Measurements from ENCODE around the gene MAD1L1. TPM values are rescaled to one million over a fixed set of nuclear protein-coding genes. Genes with fewer than 3 reads are reported as not detected.

MAD1L1 gene
- total and polyA plus RNA-seq, 2 of the 4 experiments (the other 2 are of a cell fraction), result 29.0 to 40.9 TPM

- H3K4ac ChIP-seq (ENCODE audit: low read depth, low read length), result no peak overlapping the region
Measured at GRCh38 chr7:2152646-2153045, 80.1 kb downstream of the MAD1L1 start.

More at GRCh38 chr7:2152646-2153045, 80.1 kb downstream of the MAD1L1 start:
- ChIA-PET CTCF (no interaction called here), POLR2A (ENCODE audit: unreplicated experiment) (no interaction called here)
- Histone ChIP-seq H3K4me3 (ENCODE audit: insufficient read depth, low read depth, low read length) (no peak overlapping the region), H3K14ac (replicated peaks; ENCODE audit: low read depth, low read length) (no peak overlapping the region), H4K5ac (ENCODE audit: low read depth, low read length) (no peak overlapping the region), H2AK9ac (replicated peaks; ENCODE audit: low read depth, low read length, poor library complexity) (no peak overlapping the region), H4K8ac (ENCODE audit: low read depth in 2 of 2, low read length in 2 of 2) (no peak overlapping the region), H3K27ac (ENCODE audit: insufficient read depth, low read length) (no peak overlapping the region), H3K36me3 (ENCODE audit: control insufficient read depth, insufficient read depth, low read length) (peaks cover 4% of the 10 kb centered on the region), H3K18ac (ENCODE audit: low read depth, low read length) (no peak overlapping the region), H3K4me2 (ENCODE audit: low read depth, low read length) (no peak overlapping the region), H3K9ac (ENCODE audit: low read depth, low read length) (no peak overlapping the region), H3K9me3 (ENCODE audit: control insufficient read depth, insufficient read depth, low read length) (no peaks in the 10 kb centered on the region), H3K23ac (ENCODE audit: low read depth, low read length) (no peak overlapping the region), H3K27me3 (ENCODE audit: control insufficient read depth, insufficient read depth, low read length) (no peaks in the 10 kb centered on the region; the same call in 1 of the 2 replicates), H3K4me1 (ENCODE audit: control insufficient read depth, insufficient read depth, low read length) (peaks cover 4% of the 10 kb centered on the region), H3K56ac (ENCODE audit: extremely low read depth, insufficient read depth, low read length) (no peak overlapping the region), H3K79me1 (ENCODE audit: low read depth in 1 of 2, low read length in 2 of 2) (peaks cover 14 to 35% of the 10 kb centered on the region in 2 experiments), H2BK20ac (ENCODE audit: low read depth, low read length) (no peak overlapping the region), H2AFZ (replicated peaks; ENCODE audit: low read length, poor library complexity) (no peak overlapping the region), H4K91ac (ENCODE audit: insufficient read depth, low read depth, low read length) (no peak overlapping the region), H2AK5ac (ENCODE audit: low read depth, low read length) (no peak overlapping the region), H2BK5ac (ENCODE audit: low read depth, low read length, poor library complexity, severe bottlenecking) (no peak overlapping the region), H4K20me1 (ENCODE audit: insufficient read depth, low read length) (peaks cover 41% of the 10 kb centered on the region), H3K9me1 (ENCODE audit: insufficient read depth, low read length) (peaks cover 13% of the 10 kb centered on the region), H2BK15ac (ENCODE audit: low read depth, low read length) (no peak overlapping the region), H2BK120ac (ENCODE audit: low read depth, low read length) (no peak overlapping the region)
- TF ChIP-seq MAZ (IDR thresholded peaks at IDR 0.05; ENCODE audit: borderline replicate concordance, low read depth, low read length) (no peak), POLR2A (IDR thresholded peaks at IDR 0.05; ENCODE audit: low read depth, low read length) (no peak), USF2 (IDR thresholded peaks at IDR 0.05; ENCODE audit: low read depth, low read length) (no peak), MXI1 (IDR thresholded peaks at IDR 0.05; ENCODE audit: borderline replicate concordance, low read depth, low read length) (no peak), RAD21 (IDR thresholded peaks at IDR 0.05; ENCODE audit: low read length) (no peak), RCOR1 (IDR thresholded peaks at IDR 0.05; ENCODE audit: insufficient replicate concordance, low read length) (no peak), FOS (IDR thresholded peaks at IDR 0.05; ENCODE audit: low read depth, low read length) (no peak), CEBPB (IDR thresholded peaks at IDR 0.05; ENCODE audit: low read depth, low read length) (no peak), NFE2L2 (IDR thresholded peaks at IDR 0.05; ENCODE audit: low read depth, low read length) (no peak), CTCF (conservative IDR thresholded peaks at IDR 0.05; ENCODE audit: low read depth, low read length) (no peak), MAFK (IDR thresholded peaks at IDR 0.05; ENCODE audit: low read depth, low read length) (no peak), ELK1 (IDR thresholded peaks at IDR 0.05; ENCODE audit: borderline replicate concordance, low read depth, low read length) (no peak), CHD1 (IDR thresholded peaks at IDR 0.05; ENCODE audit: low read depth, low read length) (no peak), SMC3 (IDR thresholded peaks at IDR 0.05; ENCODE audit: low read depth, low read length) (no peak), BHLHE40 (IDR thresholded peaks at IDR 0.05; ENCODE audit: low read depth, low read length) (no peak), RFX5 (IDR thresholded peaks at IDR 0.05; ENCODE audit: low read depth, low read length) (no peak)
- no CpG with 5 or more reads among the region's 9 CpGs for WGBS, 2 experiments (ENCODE audit: extremely low coverage in 2 of 2, insufficient read length in 1 of 2)
- intact Hi-C loops (cut with micrococcal nuclease) (no loop called here), dilution Hi-C loops (cut with HindIII; ENCODE audit: low sequenced_read_pairs, unreplicated experiment) (no loop called here), in situ Hi-C loops (cut with MboI; ENCODE audit: low sequenced_read_pairs) (no loop called here)
- DNase-seq (no peak), ATAC-seq (ENCODE audit: low read depth) (no peak)
- no TSS peak for BruUV-seq (replicated peaks)
